SU-DHL-6 (cell line): ENCODE data around the gene SERINC5.
A peak's percentile ranks its signal among the peaks of the same experiment; 100 is the strongest.

Source experiments
- H2AFZ ChIP-seq: fragments of 200-600 bp; sonication (generic); 2 replicates; pipeline ENCODE4 v1.6.1; 2014; ENCODE audit warnings: low read depth, mild to moderate bottlenecking, moderate library complexity, mixed read lengths, antibody characterized with exemption, low read length; ENCODE audit not compliant: severe bottlenecking
- H3F3A ChIP-seq: fragments of 200-600 bp; shearing (Covaris generic); 2 replicates; pipeline ENCODE4 v1.6.0; 2016; ENCODE audit warnings: antibody characterized with exemption, mild to moderate bottlenecking; ENCODE audit not compliant: insufficient read depth
- H3K27ac ChIP-seq: fragments of 200-600 bp; sonication (generic); 2 replicates; pipeline ENCODE4 v1.5.1; 2016; ENCODE audit warnings: low read depth, mild to moderate bottlenecking, low read length, moderate library complexity, mixed read lengths
- H3K27me3 ChIP-seq: fragments of 200-600 bp; sonication (generic), shearing (Covaris generic); 2 replicates; pipeline ENCODE4 v1.6.0; 2014; ENCODE audit warnings: mild to moderate bottlenecking, low read length
- H3K36me3 ChIP-seq: fragments of 200-600 bp; sonication (generic); 2 replicates; pipeline ENCODE4 v1.6.1; 2014; ENCODE audit warnings: mild to moderate bottlenecking, low read length, mixed read lengths
- H3K4me2 ChIP-seq: fragments of 300-600, 200-600 bp; shearing (Covaris generic), sonication (generic); 2 replicates; pipeline ENCODE4 v1.6.0; 2014; ENCODE audit warnings: low read length, low read depth, mild to moderate bottlenecking; ENCODE audit not compliant: poor library complexity, severe bottlenecking
- H3K4me3 ChIP-seq: fragments of 200-600 bp; sonication (generic); 2 replicates; pipeline ENCODE4 v1.5.1; 2014; ENCODE audit warnings: antibody characterized with exemption, low read length, mild to moderate bottlenecking, mixed read lengths; ENCODE audit not compliant: insufficient read depth, poor library complexity, severe bottlenecking
- H3K79me2 ChIP-seq: fragments of 200-600 bp; sonication (generic); 2 replicates; pipeline ENCODE4 v1.6.1; 2014; ENCODE audit warnings: mild to moderate bottlenecking, low read length, moderate library complexity; ENCODE audit not compliant: insufficient read depth
- H3K9ac ChIP-seq: fragments of 200-600 bp; sonication (generic); 2 replicates; pipeline ENCODE4 v1.7.0; 2014; ENCODE audit warnings: mild to moderate bottlenecking, low read length
- H3K9me2 ChIP-seq: fragments of 200-600 bp; sonication (generic); replicated peaks from 2 replicates; pipeline ENCODE4 v1.6.1; 2014; ENCODE audit warnings: low read length; ENCODE audit not compliant: insufficient read depth
- H3K9me3 ChIP-seq: fragments of 200-600 bp; sonication (generic); 2 replicates; pipeline ENCODE4 v1.6.1; 2014; ENCODE audit warnings: low read length, mixed read lengths; ENCODE audit not compliant: insufficient read depth
- H4K20me1 ChIP-seq: fragments of 200-600 bp; sonication (generic); 2 replicates; pipeline ENCODE4 v1.6.1; 2014; ENCODE audit warnings: low read depth, mild to moderate bottlenecking, antibody characterized with exemption, low read length, moderate library complexity, mixed read lengths
- CTCF ChIP-seq: fragments of 200-600 bp; sonication (generic); IDR thresholded peaks from one replicate; pipeline ENCODE4 v1.5.1; 2017; ENCODE audit warnings: antibody characterized with exemption, mild to moderate bottlenecking, low read length, moderate library complexity; ENCODE audit not compliant: insufficient read depth, poor library complexity, severe bottlenecking
- EZH2phosphoT487 ChIP-seq: fragments of 200-600 bp; sonication (generic), shearing (Covaris generic); conservative IDR thresholded peaks from 2 replicates; pipeline ENCODE4 v1.6.1; 2018; ENCODE audit warnings: mild to moderate bottlenecking, antibody characterized with exemption, low read length, moderate library complexity, mixed read lengths

Gene SERINC5

GRCh38 chr5:80251636-80252035, 4.2 kb downstream of the SERINC5 start:
- Histone ChIP-seq H3F3A (peaks cover 37% of the 10 kb centered on the region), H3K9me3 (no peaks in the 10 kb centered on the region), H3K9ac (peak overlapping the region; percentile 87; the same call in 1 of the 2 replicates), H4K20me1 (no peaks in the 10 kb centered on the region; the same call in 1 of the 2 replicates), H3K79me2 (peaks cover 97% of the 10 kb centered on the region), H2AFZ (no peak overlapping the region), H3K27ac (peak overlapping the region; percentile 69), H3K4me3 (no peak overlapping the region), H3K4me2 (peak overlapping the region; percentile 97), H3K36me3 (peaks cover 7% of the 10 kb centered on the region; the same call in 1 of the 2 replicates), H3K27me3 (no peaks in the 10 kb centered on the region), H3K9me2 (no peaks in the 10 kb centered on the region)
- no peak for TF ChIP-seq CTCF
- TF ChIP-seq EZH2phosphoT487: no peak

GRCh38 chr5:80250801-80251200, 5.0 kb downstream of the SERINC5 start:
- H3K4me2 ChIP-seq: peak overlapping the region; percentile 97
- no peak for TF ChIP-seq EZH2phosphoT487
- TF ChIP-seq CTCF: no peak

GRCh38 chr5:80249901-80250300, 5.9 kb downstream of the SERINC5 start:
- Histone ChIP-seq H3K9ac (no peak overlapping the region), H3K79me2 (peaks cover 99% of the 10 kb centered on the region), H2AFZ (no peak overlapping the region), H3F3A (peaks cover 38% of the 10 kb centered on the region), H3K27me3 (no peaks in the 10 kb centered on the region), H3K9me3 (no peaks in the 10 kb centered on the region), H3K36me3 (peaks cover 9% of the 10 kb centered on the region), H3K4me3 (no peak overlapping the region), H3K27ac (peak overlapping the region; percentile 69), H4K20me1 (no peaks in the 10 kb centered on the region), H3K4me2 (peak overlapping the region; percentile 97), H3K9me2 (no peaks in the 10 kb centered on the region)
- TF ChIP-seq CTCF (no peak), EZH2phosphoT487 (no peak)

More at GRCh38 chr5:80250801-80251200, 5.0 kb downstream of the SERINC5 start:
- Histone ChIP-seq H3K36me3 (peaks cover 7% of the 10 kb centered on the region; the same call in 1 of the 2 replicates), H3F3A (peaks cover 38% of the 10 kb centered on the region), H3K9me2 (no peaks in the 10 kb centered on the region), H2AFZ (no peak overlapping the region), H3K9me3 (no peaks in the 10 kb centered on the region), H3K4me3 (no peak overlapping the region), H4K20me1 (no peaks in the 10 kb centered on the region; the same call in 1 of the 2 replicates), H3K27ac (peak overlapping the region; percentile 69), H3K27me3 (no peaks in the 10 kb centered on the region), H3K79me2 (peaks cover 99% of the 10 kb centered on the region), H3K9ac (peak overlapping the region; percentile 7; the same call in 1 of the 2 replicates)
